ENCODE measurements around the gene GRK7.
"Not testable (repeated sequence)": the region's sequence is repeated elsewhere in the genome, so short reads cannot be mapped to it uniquely, and the experiment has no call there.

Gene GRK7

GRCh38 chr3:141779667-141780066 is 16.5 kb downstream of the GRK7 start:
- H3K4me3 ChIP-seq (replicated peaks; ENCODE audit: low read depth, low read length) = no peak overlapping the region
- no peak for DNase-seq (ENCODE audit: extremely low read depth, low read depth)
- TF ChIP-seq CTCF (IDR thresholded peaks at IDR 0.05; ENCODE audit: low read depth, low read length, missing control alignments) = no peak

- peak; percentile 9 for TF ChIP-seq CTCF (IDR thresholded peaks at IDR 0.05; ENCODE audit: low read depth, low read length, missing control alignments)
- no peak for DNase-seq (ENCODE audit: extremely low read depth, low read depth)
- no peak overlapping the region for H3K4me3 ChIP-seq (replicated peaks; ENCODE audit: low read depth, low read length)
Measured at GRCh38 chr3:141782386-141782932, 19.3 kb downstream of the GRK7 start.

- DNase-seq (ENCODE audit: extremely low read depth, low read depth) = no peak
- no peak overlapping the region for H3K4me3 ChIP-seq (replicated peaks; ENCODE audit: low read depth, low read length)
- no peak for TF ChIP-seq CTCF (IDR thresholded peaks at IDR 0.05; ENCODE audit: low read depth, low read length, missing control alignments)
Measured at GRCh38 chr3:141783632-141784031, 20.4 kb downstream of the GRK7 start.

GRCh38 chr3:141784096-141784495 is 20.9 kb downstream of the GRK7 start:
- no peak for DNase-seq (ENCODE audit: extremely low read depth, low read depth)
- no peak for TF ChIP-seq CTCF (IDR thresholded peaks at IDR 0.05; ENCODE audit: low read depth, low read length, missing control alignments)
- H3K4me3 ChIP-seq (replicated peaks; ENCODE audit: low read depth, low read length) = no peak overlapping the region

GRCh38 chr3:141784531-141784930 is 21.3 kb downstream of the GRK7 start:
- no peak for DNase-seq (ENCODE audit: extremely low read depth, low read depth)
- TF ChIP-seq CTCF (IDR thresholded peaks at IDR 0.05; ENCODE audit: low read depth, low read length, missing control alignments) = no peak
- H3K4me3 ChIP-seq (replicated peaks; ENCODE audit: low read depth, low read length) = no peak overlapping the region

- TF ChIP-seq CTCF (IDR thresholded peaks at IDR 0.05; ENCODE audit: low read depth, low read length, missing control alignments) = no peak
- no peak overlapping the region for H3K4me3 ChIP-seq (replicated peaks; ENCODE audit: low read depth, low read length)
- no peak for DNase-seq (ENCODE audit: extremely low read depth, low read depth)
Measured at GRCh38 chr3:141788149-141788548, 24.9 kb downstream of the GRK7 start.

- DNase-seq (ENCODE audit: extremely low read depth, low read depth) = not testable (repeated sequence)
Measured at GRCh38 chr3:141788750-141789149, 25.5 kb downstream of the GRK7 start.

More at GRCh38 chr3:141788750-141789149, 25.5 kb downstream of the GRK7 start:
- H3K4me3 ChIP-seq (replicated peaks; ENCODE audit: low read depth, low read length) = not testable (repeated sequence)

Data from HFF-Myc (cell line).